ENCODE results near the gene SCRG1. TPM values are rescaled to one million over a fixed set of nuclear protein-coding genes. Genes with fewer than 3 reads are reported as not detected.

Gene SCRG1
- total and polyA plus RNA-seq, 12 donors: 0.14 to 1.9 (median 0.33) TPM; not detected in 2

- H3K9me3 ChIP-seq (replicated peaks in 1 of 3): no peaks in the 10 kb centered on the region
- WGBS, 4 donors: 83 to 90% (median 88%) methylated on average over 7 of the region's 7 CpGs
- TF ChIP-seq POLR2A (IDR thresholded peaks at IDR 0.05) (no peak), CTCF (IDR thresholded peaks at IDR 0.05) (no peak)
- no peaks in the 10 kb centered on the region for H3K27me3 ChIP-seq
- intact Hi-C loops (cut with DNase I): no loop called here
- H3K4me1 ChIP-seq (replicated peaks in 1 of 2): no peaks in the 10 kb centered on the region
- DNase-seq: no peak
- H3K4me3 ChIP-seq: no peak overlapping the region
- H3K27ac ChIP-seq: no peak overlapping the region
- H3K36me3 ChIP-seq (replicated peaks in 1 of 2): no peaks in the 10 kb centered on the region
Measured at GRCh38 chr4:173434231-173434630, 35.3 kb upstream of the SCRG1 start.

DNA sequence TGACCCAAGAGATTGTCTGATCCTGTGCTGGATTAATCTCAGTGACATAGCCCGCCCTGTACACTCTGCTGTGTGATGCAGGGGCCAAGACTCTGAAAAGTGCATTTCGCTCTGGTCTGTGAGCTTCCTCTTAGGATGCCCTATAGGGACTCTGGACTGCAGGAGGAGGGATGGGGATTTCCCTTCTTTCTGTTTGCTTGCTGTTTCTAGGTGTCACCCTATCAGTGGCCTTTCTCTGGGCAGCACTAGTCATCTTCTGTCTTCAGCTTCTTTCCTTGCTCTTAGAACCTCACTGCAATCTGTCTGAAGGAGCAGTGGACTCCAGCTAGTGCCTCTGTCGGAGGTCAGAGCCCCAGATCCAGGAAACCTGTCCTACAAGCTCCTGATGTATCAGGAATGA, 34.5 kb upstream of the SCRG1 start:
- 61 to 95% (median 82%) methylated on average over 3 of the region's 3 CpGs for whole genome bisulfite sequencing, 4 donors
- H3K36me3 ChIP-seq (replicated peaks in 1 of 2): no peaks in the 10 kb centered on the region
- no peaks in the 10 kb centered on the region for H3K9me3 ChIP-seq (replicated peaks in 1 of 3)
- no peaks in the 10 kb centered on the region for H3K4me1 ChIP-seq (replicated peaks in 1 of 2)
- H3K27me3 ChIP-seq: no peaks in the 10 kb centered on the region
- no peak for DNase-seq
- no peak overlapping the region for H3K4me3 ChIP-seq
- no peak overlapping the region for H3K27ac ChIP-seq
- TF ChIP-seq CTCF (IDR thresholded peaks at IDR 0.05): no peak
- intact Hi-C loops (cut with DNase I): no loop called here

DNA sequence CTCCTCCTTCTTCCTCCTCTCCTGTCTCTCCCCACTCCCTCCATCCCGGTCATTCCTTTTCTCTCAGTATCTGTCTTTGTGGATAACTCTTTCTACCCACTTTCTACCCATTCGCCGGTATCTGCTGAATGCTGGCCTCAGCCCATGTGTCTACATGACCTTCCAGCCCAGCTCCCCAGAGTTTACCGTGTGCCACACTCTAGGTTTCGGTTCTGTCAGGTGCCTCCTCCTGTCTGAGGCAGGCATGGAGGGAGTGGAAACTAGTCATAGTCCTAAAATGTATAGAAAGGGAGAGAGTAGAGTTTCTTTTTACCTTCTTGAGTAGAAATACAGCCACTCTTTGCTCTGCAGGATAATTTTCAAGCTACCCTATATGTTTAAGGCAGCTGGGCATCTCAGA, 33.5 kb upstream of the SCRG1 start:
- H3K4me3 ChIP-seq: no peak overlapping the region
- TF ChIP-seq POLR2A (IDR thresholded peaks at IDR 0.05) (no peak), CTCF (IDR thresholded peaks at IDR 0.05) (no peak)
- no peak for DNase-seq
- no peaks in the 10 kb centered on the region for H3K36me3 ChIP-seq (replicated peaks in 1 of 2)
- H3K27ac ChIP-seq: no peak overlapping the region
- intact Hi-C loops (cut with DNase I): no loop called here
- no peaks in the 10 kb centered on the region for H3K9me3 ChIP-seq (replicated peaks in 1 of 3)
- 92 to 99% (median 93%) methylated on average over 5 of the region's 5 CpGs for WGBS, 4 donors
- H3K4me1 ChIP-seq (replicated peaks in 1 of 2): no peaks in the 10 kb centered on the region
- no peaks in the 10 kb centered on the region for H3K27me3 ChIP-seq

DNA sequence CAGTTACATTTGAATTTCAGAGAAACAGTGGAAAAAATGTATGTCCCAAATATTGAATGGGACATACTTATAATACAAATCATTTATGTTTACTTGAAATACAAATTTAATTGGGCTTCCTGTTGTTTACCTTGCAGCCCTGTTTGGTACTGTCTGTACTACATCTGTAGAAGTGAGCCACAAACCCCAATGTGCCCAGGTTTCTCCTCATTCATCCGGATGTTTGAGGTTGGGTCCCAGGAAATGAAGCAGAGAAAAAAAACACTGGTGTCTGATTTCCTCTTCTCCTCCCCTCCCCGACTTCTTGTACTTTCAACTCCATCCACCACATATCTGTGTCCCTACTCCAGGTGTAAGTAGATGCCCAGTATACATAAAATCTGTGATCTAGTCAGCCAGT, 27.1 kb upstream of the SCRG1 start:
- Histone ChIP-seq H3K27ac (no peak overlapping the region), H3K9me3 (replicated peaks in 1 of 3) (no peaks in the 10 kb centered on the region), H3K4me1 (replicated peaks in 1 of 2) (no peaks in the 10 kb centered on the region), H3K4me3 (no peak overlapping the region), H3K27me3 (no peaks in the 10 kb centered on the region), H3K36me3 (replicated peaks in 1 of 2) (no peaks in the 10 kb centered on the region)
- TF ChIP-seq POLR2A (IDR thresholded peaks at IDR 0.05): no peak
- no peak for TF ChIP-seq CTCF (IDR thresholded peaks at IDR 0.05)
- no peak for DNase-seq
- intact Hi-C loops (cut with DNase I): loop anchor here in 1 of 2 donors (10.0 kb wide), 1 partner anchor 69 kb away; no protein-coding TSS in a partner anchor
- 74 to 95% (median 90%) methylated on average over 2 of the region's 2 CpGs for WGBS, 4 donors

Measured in adrenal gland (tissue), 12 donors.